Suprapubic skin (tissue), 3 donors: ENCODE measurements around the gene MXRA5.

ENCODE experiments used
- CTCF ChIP-seq, 2 donors: fragments of 200-600 bp in 1 of 2; fragments of 450-650 bp in 1 of 2; sonication (generic) in 1 of 2; IDR thresholded peaks; one replicate each; pipeline ENCODE4 v1.5.1; 2016 to 2019; ENCODE audit warnings: antibody characterized with exemption in 2 of 2, mild to moderate bottlenecking in 1 of 2, moderate library complexity in 1 of 2
- EP300 ChIP-seq: sonication (generic); formaldehyde crosslinking; IDR thresholded peaks from one replicate; pipeline ENCODE4 v1.6.1; 2017; ENCODE audit warnings: antibody characterized with exemption

GRCh38 chrX:3377560-3377959 lies 31.1 kb upstream of the MXRA5 start:
- TF ChIP-seq CTCF (IDR thresholded peaks at IDR 0.05) = no peak
- no peak for TF ChIP-seq EP300
